Fibroblast of skin of left biceps (primary cell): ENCODE data around the gene PSMC1.

Experiments used
- DNase-seq, 2 experiments: peaks; one replicate each; pipeline ENCODE4 v3.0.0-alpha.2; 2013; ENCODE audit warnings: low read depth in 2 of 2

PSMC1 gene

DNA sequence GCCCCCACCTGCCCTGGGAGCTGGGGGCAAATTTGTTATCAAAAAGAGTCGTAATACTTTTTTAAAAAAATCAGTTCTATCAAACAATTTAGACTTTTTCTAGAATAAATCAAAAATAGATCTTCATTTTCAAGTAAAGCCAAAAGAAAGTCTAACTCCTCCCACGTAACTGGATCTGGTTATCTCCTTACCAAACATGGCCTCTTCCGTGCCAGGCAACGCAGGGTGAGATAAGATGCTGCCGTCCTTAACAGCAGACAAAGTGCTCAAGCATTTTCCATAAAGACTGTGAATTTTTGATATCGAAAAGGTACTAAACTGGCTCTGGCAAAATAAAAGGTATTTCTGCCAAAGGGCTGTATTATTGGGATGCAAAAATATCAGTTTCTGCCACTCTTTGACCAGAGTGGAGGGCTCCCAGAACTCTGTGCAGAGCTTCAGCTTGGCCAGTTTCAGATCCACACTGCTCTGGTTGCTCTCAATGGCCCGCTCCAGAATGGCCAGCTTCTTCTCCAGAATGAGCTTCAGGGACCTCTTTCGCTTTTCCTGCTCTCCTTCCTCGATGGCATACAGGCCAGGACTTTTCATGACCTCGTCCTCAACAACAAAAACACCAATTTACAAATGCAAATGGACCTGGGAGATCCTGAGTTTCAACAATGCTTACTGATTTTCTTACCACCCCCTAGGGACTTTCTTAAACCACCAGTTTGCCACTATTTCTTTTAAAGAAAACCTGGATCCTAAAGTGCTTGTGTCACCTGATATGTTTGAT, 46.4 kb downstream of the PSMC1 start:
- no peak for DNase-seq

GRCh38 chr14:90303473-90303872, 47.1 kb downstream of the PSMC1 start:
- DNase-seq, result no peak

DNA sequence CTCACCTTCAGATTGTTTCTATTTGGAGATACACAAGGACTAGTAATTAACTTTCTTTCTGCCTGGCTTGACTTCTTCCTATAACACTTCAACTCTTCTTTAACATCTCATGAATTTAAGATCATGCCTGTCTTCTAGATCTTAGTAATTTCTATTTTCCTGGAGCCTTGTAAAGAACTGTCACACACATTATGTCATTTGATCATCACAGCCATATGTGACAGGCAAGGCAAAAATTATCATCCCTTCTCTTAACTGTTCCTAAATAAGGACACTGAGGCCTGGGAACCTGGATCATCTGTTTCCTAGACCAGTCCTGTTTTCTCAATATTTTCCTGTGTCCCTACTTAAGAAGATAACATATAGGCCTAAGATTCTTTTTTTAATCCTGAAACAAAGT, 48.1 kb downstream of the PSMC1 start:
- no peak for DNase-seq

GRCh38 chr14:90305176-90305601, 48.8 kb downstream of the PSMC1 start:
- no peak for DNase-seq

DNA sequence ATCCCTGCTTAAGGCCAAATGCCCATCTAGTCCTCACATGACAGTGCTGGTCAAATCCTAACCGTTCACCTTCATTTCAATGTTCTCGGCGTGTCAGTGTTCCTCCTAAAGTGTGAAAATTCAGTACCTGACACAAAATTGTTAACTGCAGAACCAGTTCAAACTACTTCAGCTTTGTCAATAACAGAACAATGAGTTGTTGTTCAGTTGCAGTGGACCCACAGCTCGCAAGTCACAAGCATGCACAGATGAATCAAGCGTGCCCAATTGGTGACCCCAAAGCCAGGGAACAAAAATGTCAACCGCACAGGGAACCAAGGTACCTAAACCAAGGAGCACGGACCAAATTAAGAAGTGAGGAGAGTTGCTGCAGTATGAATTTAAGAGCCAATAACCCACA, 52.2 kb downstream of the PSMC1 start:
- DNase-seq, result no peak

DNA sequence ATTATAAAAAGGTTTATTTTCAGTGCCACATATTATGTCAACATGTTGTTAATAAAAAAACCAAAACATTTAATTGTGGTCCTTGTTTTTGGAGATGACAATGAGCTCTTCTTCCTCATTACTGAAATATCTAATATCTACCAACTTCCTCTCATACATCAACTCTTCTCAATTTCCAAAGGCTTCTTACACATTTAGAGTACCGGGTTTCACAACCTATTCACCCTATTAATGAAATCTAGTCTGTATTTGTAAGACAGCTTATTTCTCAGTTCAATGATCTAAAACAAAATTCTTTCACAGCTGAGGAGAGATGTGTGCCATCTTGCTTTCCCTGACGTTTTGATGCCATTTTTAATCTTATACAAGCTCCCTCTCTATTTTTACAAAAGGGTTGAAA, 60.9 kb downstream of the PSMC1 start:
- no peak for DNase-seq

- no peak for DNase-seq
Measured at GRCh38 chr14:90318016-90318415, 61.7 kb downstream of the PSMC1 start.

DNA sequence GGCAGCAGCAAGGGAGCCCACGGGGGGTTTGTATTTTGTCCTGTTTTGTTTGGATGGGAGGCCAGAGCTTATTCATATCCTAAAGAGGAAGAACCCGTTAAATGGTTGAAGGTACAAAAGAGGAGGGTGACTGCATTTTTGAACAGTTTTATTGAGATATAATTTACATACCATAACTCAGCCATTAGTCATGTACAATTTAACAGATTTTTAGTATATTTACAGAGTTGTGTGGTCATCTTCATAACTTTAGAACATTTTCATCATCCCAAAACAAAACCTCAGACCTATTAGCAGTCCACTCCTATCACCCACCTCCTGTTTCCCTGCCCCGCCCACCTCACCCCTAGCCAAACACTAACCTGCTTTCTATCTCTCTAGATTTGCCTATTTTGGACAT, 62.8 kb downstream of the PSMC1 start:
- DNase-seq, result no peak

- no peak for DNase-seq
Measured at GRCh38 chr14:90319634-90320541, 63.5 kb downstream of the PSMC1 start.

- DNase-seq, result no peak
Measured at GRCh38 chr14:90321891-90322290, 65.5 kb downstream of the PSMC1 start.
